Activated CD8-positive, alpha-beta memory T cell treated with anti-CD3 and anti-CD28 coated beads for 1 hour (primary cell): ENCODE data around the gene AHI1.

Experiments used
- DNase-seq, 2 donors: peaks; one replicate each; pipeline ENCODE4 v3.0.0-alpha.2; 2020; ENCODE audit warnings: low read depth in 1 of 2; ENCODE audit errors: extremely low read depth in 1 of 2

AHI1 gene

GRCh38 chr6:135305684-135306083 is 191.9 kb downstream of the AHI1 start:
- DNase-seq = no peak

DNA sequence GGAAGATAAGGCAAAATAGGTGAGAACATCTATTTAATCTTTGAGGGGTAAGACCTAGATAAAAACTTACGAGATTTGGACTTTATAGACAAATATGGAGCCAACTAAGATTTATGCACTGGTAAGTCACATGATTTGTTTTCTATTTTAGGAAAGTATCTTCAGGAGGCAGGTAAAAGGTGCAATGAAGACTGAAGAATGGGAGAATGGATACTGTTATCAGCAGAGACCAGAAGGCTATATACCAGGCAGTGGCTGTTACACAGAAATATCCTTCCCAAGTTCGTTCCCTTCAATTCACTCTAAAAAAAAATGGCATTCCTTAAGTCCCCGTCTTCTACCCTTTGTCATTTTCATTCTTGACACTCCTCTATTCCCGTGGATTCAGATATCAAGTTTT is 192.7 kb downstream of the AHI1 start:
- no peak for DNase-seq

GRCh38 chr6:135301304-135301703 is 196.2 kb downstream of the AHI1 start:
- no peak for DNase-seq

- no peak for DNase-seq
These were observed 197.0 kb downstream of the AHI1 start for GRCh38 chr6:135300576-135300975.

DNA sequence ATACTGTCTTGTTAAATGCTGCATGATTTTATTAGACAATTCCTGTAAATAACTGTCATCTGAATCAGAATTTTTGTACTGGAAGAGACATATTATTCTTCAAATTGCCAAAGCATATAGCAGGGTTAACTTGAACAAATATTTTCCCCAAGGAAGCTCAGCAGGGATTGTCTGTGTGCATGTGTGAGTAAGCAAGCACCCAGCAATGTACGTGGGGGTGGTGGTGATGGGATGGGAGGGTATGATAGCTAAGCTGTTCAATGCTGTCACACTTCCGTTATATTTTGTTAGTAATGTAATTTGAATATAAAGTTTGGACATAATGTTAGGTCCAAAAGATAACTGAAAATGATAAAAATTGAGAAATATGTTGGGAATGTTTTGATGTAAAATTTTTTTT is 198.3 kb downstream of the AHI1 start:
- no peak for DNase-seq

DNA sequence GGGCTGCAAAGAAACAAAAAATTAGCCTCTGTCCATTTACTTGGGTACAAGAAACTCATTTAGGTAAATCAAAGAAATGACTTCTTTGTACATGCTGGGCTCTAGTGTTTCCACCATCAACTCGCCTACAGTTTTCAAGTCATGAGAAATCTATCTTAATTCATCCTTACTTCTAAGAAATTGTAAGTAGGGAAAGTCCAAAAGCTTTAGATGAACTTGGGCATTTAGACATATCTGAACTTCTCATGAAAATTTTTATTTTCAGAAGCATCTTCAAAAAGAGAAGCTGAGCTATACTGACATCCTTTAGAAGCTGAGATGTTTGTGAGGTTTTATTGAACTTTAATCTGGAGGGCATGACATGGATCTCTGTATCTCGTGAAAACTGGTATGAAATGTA is 199.1 kb downstream of the AHI1 start:
- DNase-seq = no peak

- no peak for DNase-seq
These were observed 200.8 kb downstream of the AHI1 start for GRCh38 chr6:135296715-135297114.

- DNase-seq = no peak
These were observed 202.5 kb downstream of the AHI1 start for GRCh38 chr6:135295085-135295484.

GRCh38 chr6:135291288-135292076 is 206.1 kb downstream of the AHI1 start:
- DNase-seq = no peak

DNA sequence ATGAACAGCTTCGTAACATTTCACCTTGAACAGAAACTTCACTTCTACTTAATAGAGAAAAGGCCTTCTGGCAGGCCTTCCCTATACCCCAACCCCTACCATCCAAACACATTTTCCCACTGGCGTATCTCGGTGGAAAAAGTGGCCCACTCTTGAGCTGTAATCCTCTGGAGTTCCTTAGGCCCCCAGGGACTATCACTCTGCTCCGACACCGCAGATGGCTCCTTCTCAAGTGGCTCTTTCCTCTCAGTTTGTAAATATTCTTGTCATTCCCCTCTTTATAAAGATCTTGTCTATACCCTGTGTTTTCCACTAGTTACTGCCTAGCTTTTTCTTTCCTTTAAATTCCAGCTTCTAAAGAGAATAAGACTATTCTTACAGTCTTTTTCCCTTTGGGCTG is 207.7 kb downstream of the AHI1 start:
- DNase-seq = no peak

GRCh38 chr6:135286962-135287538 is 210.5 kb downstream of the AHI1 start:
- DNase-seq = no peak

DNA sequence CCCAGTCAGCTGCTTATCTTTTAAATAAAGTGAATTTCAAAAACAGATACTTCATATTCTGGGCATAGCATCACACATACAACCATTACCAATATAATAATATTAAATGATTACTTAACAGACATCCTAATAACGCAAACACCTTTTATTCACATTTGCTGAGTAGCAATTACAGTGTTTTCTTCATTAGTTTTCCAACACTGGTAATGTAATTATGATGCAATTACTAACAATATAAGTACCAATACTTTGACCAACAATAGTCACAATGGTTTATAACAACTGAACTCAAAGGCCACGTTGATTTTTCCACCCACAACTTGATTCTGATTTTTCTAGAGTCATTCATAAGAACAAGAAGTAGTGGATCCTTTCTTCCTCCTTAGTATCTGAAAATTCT is 212.4 kb downstream of the AHI1 start:
- DNase-seq = no peak

- DNase-seq = no peak
These were observed 213.6 kb downstream of the AHI1 start for GRCh38 chr6:135283926-135284325.

GRCh38 chr6:135282395-135282794 is 215.1 kb downstream of the AHI1 start:
- no peak for DNase-seq

GRCh38 chr6:135281964-135282363 is 215.6 kb downstream of the AHI1 start:
- no peak for DNase-seq

- DNase-seq = no peak
These were observed 216.3 kb downstream of the AHI1 start for GRCh38 chr6:135281227-135281626.

DNA sequence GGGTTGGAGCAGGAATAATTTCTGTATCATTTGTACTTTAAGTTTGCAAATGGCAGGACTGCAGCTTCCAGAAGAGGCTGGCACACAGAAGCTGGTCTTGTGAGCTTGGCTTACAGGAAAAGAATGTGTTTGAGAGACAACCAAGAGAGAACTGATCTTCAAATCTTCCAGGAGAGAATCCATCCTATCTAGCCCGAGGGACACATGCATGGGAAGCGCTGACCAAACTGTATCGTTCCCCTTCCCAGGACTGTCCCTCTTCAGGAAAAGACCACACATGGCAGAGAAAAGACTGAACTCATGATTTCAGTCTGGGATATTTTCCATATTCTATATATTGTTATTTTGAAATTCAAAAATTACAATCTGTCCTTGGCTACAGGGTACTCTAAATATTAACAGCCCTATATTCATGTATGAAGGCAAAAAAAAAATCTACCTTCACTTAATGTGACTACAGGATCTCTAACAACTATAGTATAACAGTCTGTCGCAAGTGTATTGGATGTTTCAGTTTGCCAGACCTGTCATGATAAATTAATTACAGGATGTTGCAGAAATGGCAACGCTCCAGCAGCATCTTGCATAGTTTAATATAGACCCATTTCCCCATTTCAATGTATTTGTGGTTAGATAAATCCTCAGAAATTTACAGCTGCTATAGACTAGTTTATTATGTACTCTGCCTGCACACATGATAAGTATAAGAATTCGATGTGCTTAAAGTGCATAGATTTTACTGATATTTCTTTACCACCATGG is 217.0 kb downstream of the AHI1 start:
- no peak for DNase-seq

DNA sequence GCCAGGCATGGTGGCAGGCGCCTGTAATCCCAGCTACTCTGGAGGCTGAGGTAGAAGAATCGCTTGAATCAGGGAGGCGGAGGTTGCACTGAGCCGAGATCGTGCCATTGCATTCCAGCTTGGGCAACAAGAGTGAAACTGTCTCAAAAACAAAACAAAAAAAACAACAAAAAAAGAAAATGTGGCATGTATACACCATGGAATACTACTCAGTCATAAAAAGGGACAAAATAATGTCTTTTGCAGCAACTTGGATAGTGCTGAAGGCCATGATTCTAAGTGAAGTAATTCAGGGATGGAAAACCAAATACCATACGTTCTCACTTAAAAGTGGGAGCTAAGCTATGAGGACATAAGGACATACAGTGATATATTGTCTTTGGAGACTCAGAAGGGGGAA is 220.1 kb downstream of the AHI1 start:
- no peak for DNase-seq

GRCh38 chr6:135274561-135275293 is 222.8 kb downstream of the AHI1 start:
- no peak for DNase-seq

DNA sequence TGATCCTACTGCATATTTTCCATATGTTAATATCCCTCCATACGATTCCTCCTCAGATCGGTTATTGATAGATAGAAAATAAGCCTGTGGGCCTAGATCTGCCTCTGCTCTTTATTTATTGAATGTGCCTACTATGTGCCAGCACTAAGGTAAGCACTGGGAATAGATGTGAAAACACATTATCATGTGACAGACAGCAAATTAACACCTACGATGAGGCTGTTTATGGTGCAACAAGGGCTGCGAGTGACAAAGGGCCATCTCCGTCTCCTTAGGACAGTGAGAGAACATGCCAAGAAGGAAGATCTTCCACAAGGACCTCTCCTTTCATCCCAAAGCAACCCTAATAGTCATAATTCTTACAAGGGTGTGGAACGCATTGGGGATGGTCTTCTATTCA is 225.9 kb downstream of the AHI1 start:
- DNase-seq = no peak
